ENCODE results near the gene TCF19. TPM values are rescaled to one million over a fixed set of nuclear protein-coding genes. Genes with fewer than 3 reads are reported as not detected.
"Not testable (repeated sequence)": the region's sequence is repeated elsewhere in the genome, so short reads cannot be mapped to it uniquely, and the experiment has no call there.

The TCF19 gene
- total RNA-seq, 1 donor from 2014 or later, result 67.2 TPM

- intact Hi-C loops (cut with micrococcal nuclease), result loop anchor here (1.0 to 10.0 kb wide), 16 partner anchors 22 to 1092 kb away; partner anchors contain the start of genes C6orf136, DXO, HLA-C and MDC1
These were observed 770 bp downstream of the TCF19 start for GRCh38 chr6:31158863-31159855.

GRCh38 chr6:31161216-31162126, 3.1 kb downstream of the TCF19 start:
- intact Hi-C loops (cut with micrococcal nuclease), result no loop called here

- intact Hi-C loops (cut with micrococcal nuclease), result no loop called here
These were observed 4.2 kb downstream of the TCF19 start for GRCh38 chr6:31162463-31163165.

GRCh38 chr6:31163922-31164321, 5.5 kb downstream of the TCF19 start:
- intact Hi-C loops (cut with micrococcal nuclease), result no loop called here

GRCh38 chr6:31164475-31165063, 6.2 kb downstream of the TCF19 start:
- intact Hi-C loops (cut with micrococcal nuclease), result not testable (repeated sequence)

GRCh38 chr6:31165064-31165832, 6.9 kb downstream of the TCF19 start:
- intact Hi-C loops (cut with micrococcal nuclease), result not testable (repeated sequence)

- intact Hi-C loops (cut with micrococcal nuclease), result no loop called here
These were observed 7.6 kb downstream of the TCF19 start for GRCh38 chr6:31165986-31166385.

- intact Hi-C loops (cut with micrococcal nuclease), result no loop called here
These were observed 10.2 kb downstream of the TCF19 start for GRCh38 chr6:31168606-31169005.

- intact Hi-C loops (cut with micrococcal nuclease), result no loop called here
These were observed 10.9 kb downstream of the TCF19 start for GRCh38 chr6:31169123-31169857.

GRCh38 chr6:31169858-31170599, 11.6 kb downstream of the TCF19 start:
- intact Hi-C loops (cut with micrococcal nuclease), result not testable (repeated sequence)

- intact Hi-C loops (cut with micrococcal nuclease), result no loop called here
These were observed 12.2 kb downstream of the TCF19 start, which contains the start of gene POU5F1 for GRCh38 chr6:31170600-31170881. POU5F1 (minus strand) TSS chr6:31170682; CDS start chr6:31170620, 62 bp downstream.

GRCh38 chr6:31170987-31171671, 12.7 kb downstream of the TCF19 start:
- intact Hi-C loops (cut with micrococcal nuclease), result no loop called here

- intact Hi-C loops (cut with micrococcal nuclease), result no loop called here
These were observed 13.8 kb downstream of the TCF19 start for GRCh38 chr6:31171931-31172905.

- intact Hi-C loops (cut with micrococcal nuclease), result no loop called here
These were observed 14.6 kb downstream of the TCF19 start for GRCh38 chr6:31172973-31173384.

GRCh38 chr6:31173406-31173805, 15.0 kb downstream of the TCF19 start:
- intact Hi-C loops (cut with micrococcal nuclease), result no loop called here

GRCh38 chr6:31174378-31174777, 16.0 kb downstream of the TCF19 start:
- intact Hi-C loops (cut with micrococcal nuclease), result no loop called here

GRCh38 chr6:31175971-31176370, 17.6 kb downstream of the TCF19 start:
- intact Hi-C loops (cut with micrococcal nuclease), result no loop called here

Measured in T-helper 1 cell treated with Interleukin-12 subunit alpha and Interleukin-12 subunit beta and Interleukin-4 antibody, amounts not matched to agents 30 ng/mL and 1 ng/mL, for 36 hours (primary cell).